HL-60/S4 treated with retinoic acid at 250 ng/mL for 4 days and 3 days (cell line): ENCODE data around the gene CMBL.
"Not testable (repeated sequence)": the region's sequence is repeated elsewhere in the genome, so short reads cannot be mapped to it uniquely, and the experiment has no call there.

Experiments used
- in situ Hi-C: fragments of 300-500 bp; cut with MboI; formaldehyde crosslinking; loops from 2 replicates; pipeline ENCODE4 v1.7.0; 2022; ENCODE audit warnings: low sequenced_read_pairs

Gene CMBL

GRCh38 chr5:10262121-10262774 lies 45.5 kb downstream of the CMBL start:
- in situ Hi-C loops, result no loop called here

GRCh38 chr5:10261065-10261464 lies 46.6 kb downstream of the CMBL start:
- in situ Hi-C loops, result no loop called here

- in situ Hi-C loops, result no loop called here
Observed at GRCh38 chr5:10259899-10260298, 47.8 kb downstream of the CMBL start.

- in situ Hi-C loops, result no loop called here
Observed at GRCh38 chr5:10257870-10258269, 49.8 kb downstream of the CMBL start.

GRCh38 chr5:10254686-10255085 lies 53.0 kb downstream of the CMBL start:
- in situ Hi-C loops, result no loop called here

- in situ Hi-C loops, result no loop called here
Observed at GRCh38 chr5:10253390-10253789, 54.3 kb downstream of the CMBL start.

GRCh38 chr5:10251405-10251804 lies 56.3 kb downstream of the CMBL start:
- in situ Hi-C loops, result no loop called here

GRCh38 chr5:10250806-10251276 lies 56.9 kb downstream of the CMBL start:
- in situ Hi-C loops, result no loop called here

- in situ Hi-C loops, result no loop called here
Observed at GRCh38 chr5:10249948-10250805, 57.5 kb downstream of the CMBL start, which contains the start of gene CCT5. Gene CCT5, plus strand, starts transcription at chr5:10250280. Its CDS starts 61 bp downstream, at chr5:10250341.

GRCh38 chr5:10248378-10249260 lies 59.1 kb downstream of the CMBL start:
- in situ Hi-C loops, result no loop called here

- in situ Hi-C loops, result not testable (repeated sequence)
Observed at GRCh38 chr5:10247217-10247616, 60.5 kb downstream of the CMBL start.

GRCh38 chr5:10246761-10247160 lies 60.9 kb downstream of the CMBL start:
- in situ Hi-C loops, result no loop called here

- in situ Hi-C loops, result no loop called here
Observed at GRCh38 chr5:10244342-10244944, 63.3 kb downstream of the CMBL start.

- in situ Hi-C loops, result no loop called here
Observed at GRCh38 chr5:10243660-10244240, 64.0 kb downstream of the CMBL start.

GRCh38 chr5:10235350-10235749 lies 72.4 kb downstream of the CMBL start:
- in situ Hi-C loops, result no loop called here

- in situ Hi-C loops, result no loop called here
Observed at GRCh38 chr5:10233505-10233904, 74.2 kb downstream of the CMBL start.

GRCh38 chr5:10233011-10233410 lies 74.7 kb downstream of the CMBL start:
- in situ Hi-C loops, result no loop called here

- in situ Hi-C loops, result no loop called here
Observed at GRCh38 chr5:10232386-10232785, 75.3 kb downstream of the CMBL start.

- in situ Hi-C loops, result no loop called here
Observed at GRCh38 chr5:10229306-10230048, 78.2 kb downstream of the CMBL start.

- in situ Hi-C loops, result no loop called here
Observed at GRCh38 chr5:10228288-10228687, 79.4 kb downstream of the CMBL start.
